GM23338 (cell line): ENCODE measurements around the gene FILIP1L. TPM values are rescaled to one million over a fixed set of nuclear protein-coding genes. Genes with fewer than 3 reads are reported as not detected.

ENCODE experiments used
- ATAC-seq: fragments of 200-7000 bp; cut with Tn5 transposase; 3 replicates; pipeline ENCODE4 v1.9.1; 2020
- DNase-seq: peaks from one replicate; pipeline ENCODE4 v3.0.0-alpha.2; 2015; ENCODE audit warnings: low spot score
- H2AFZ ChIP-seq: fragments of 200-600 bp; sonication (generic); 2 replicates; pipeline ENCODE4 v1.8.0; 2016; ENCODE audit warnings: antibody characterized with exemption, mild to moderate bottlenecking, moderate library complexity
- H3F3A ChIP-seq: fragments of 200-600 bp; sonication (generic); replicated peaks from 2 replicates; pipeline ENCODE4 v1.8.0; 2017; ENCODE audit warnings: antibody characterized with exemption, mixed run types, low read depth
- H3K27ac ChIP-seq: fragments of 200-600 bp; sonication (generic); 2 replicates; pipeline ENCODE4 v1.6.1; 2016; ENCODE audit warnings: low read depth
- H3K27me3 ChIP-seq: fragments of 200-600 bp; sonication (generic); 2 replicates; pipeline ENCODE4 v1.8.0; 2016; ENCODE audit warnings: mild to moderate bottlenecking, mixed run types, moderate library complexity; ENCODE audit not compliant: insufficient read depth
- H3K36me3 ChIP-seq: fragments of 200-600 bp; sonication (generic); 2 replicates; pipeline ENCODE4 v1.8.0; 2016; ENCODE audit warnings: mild to moderate bottlenecking; ENCODE audit not compliant: insufficient read depth
- H3K4me1 ChIP-seq: fragments of 200-600 bp; sonication (generic); 2 replicates; pipeline ENCODE4 v1.8.0; 2016; ENCODE audit warnings: mild to moderate bottlenecking, moderate library complexity; ENCODE audit not compliant: insufficient read depth
- H3K4me2 ChIP-seq: fragments of 200-600 bp; sonication (generic); 2 replicates; pipeline ENCODE4 v1.7.1; 2017; ENCODE audit warnings: mixed run types
- H3K4me3 ChIP-seq: fragments of 200-600 bp; sonication (generic); 2 replicates; pipeline ENCODE4 v1.6.1; 2016; ENCODE audit warnings: mixed run types
- H3K79me2 ChIP-seq: fragments of 200-600 bp; sonication (generic); replicated peaks from 2 replicates; pipeline ENCODE4 v1.8.0; 2017; ENCODE audit warnings: mild to moderate bottlenecking; ENCODE audit not compliant: insufficient read depth
- H3K9me2 ChIP-seq: fragments of 200-600 bp; sonication (generic); 2 replicates; pipeline ENCODE4 v1.8.0; 2017; ENCODE audit not compliant: insufficient read depth
- H4K20me1 ChIP-seq: fragments of 200-600 bp; sonication (generic); replicated peaks from 2 replicates; pipeline ENCODE4 v1.8.0; 2017; ENCODE audit warnings: mild to moderate bottlenecking; ENCODE audit not compliant: insufficient read depth
- H3K27ac Mint-ChIP-seq: 2 replicates; pipeline ENCODE4 v1.8.0; 2020; ENCODE audit warnings: inconsistent platforms, mild to moderate bottlenecking, moderate library complexity, mixed read lengths
- H3K27me3 Mint-ChIP-seq: 3 replicates; pipeline ENCODE4 v1.8.0; 2022; ENCODE audit warnings: low read depth, mild to moderate bottlenecking, moderate library complexity, mixed read lengths, inconsistent platforms; ENCODE audit not compliant: insufficient read depth, poor library complexity
- H3K36me3 Mint-ChIP-seq: 3 replicates; pipeline ENCODE4 v1.8.0; 2021; ENCODE audit warnings: low read depth, mild to moderate bottlenecking, inconsistent platforms, moderate library complexity, mixed read lengths
- H3K4me1 Mint-ChIP-seq: 3 replicates; pipeline ENCODE4 v1.8.0; 2020; ENCODE audit warnings: mild to moderate bottlenecking, inconsistent platforms, mixed read lengths
- H3K4me3 Mint-ChIP-seq: 3 replicates; pipeline ENCODE4 v1.8.0; 2021; ENCODE audit warnings: moderate library complexity, mild to moderate bottlenecking, inconsistent platforms, mixed read lengths
- H3K9me3 Mint-ChIP-seq: 3 replicates; pipeline ENCODE4 v1.8.0; 2020; ENCODE audit warnings: moderate library complexity, mild to moderate bottlenecking, inconsistent platforms, mixed read lengths
- CREB1 ChIP-seq: fragments of 250-450 bp; sonication (Bioruptor Pico); IDR thresholded peaks from 2 replicates; pipeline ENCODE4 v1.5.0; 2020; ENCODE audit warnings: low read depth, mild to moderate bottlenecking, moderate library complexity
- ETS1 ChIP-seq: IDR thresholded peaks from 2 replicates; pipeline ENCODE4 v1.6.1; 2016; ENCODE audit warnings: antibody characterized with exemption
- EZH2 ChIP-seq: fragments of 200-600 bp; sonication (generic); IDR thresholded peaks from one replicate; pipeline ENCODE4 v1.8.0; 2017; ENCODE audit warnings: antibody characterized with exemption, mild to moderate bottlenecking, low read depth; ENCODE audit not compliant: unreplicated experiment
- JUNB ChIP-seq: IDR thresholded peaks from one replicate; pipeline ENCODE4 v1.6.1; 2016; ENCODE audit warnings: antibody characterized with exemption; ENCODE audit not compliant: unreplicated experiment
- NANOG ChIP-seq: IDR thresholded peaks from 2 replicates; pipeline ENCODE4 v1.6.1; 2016; ENCODE audit warnings: antibody characterized with exemption, borderline replicate concordance
- REST ChIP-seq: IDR thresholded peaks from one replicate; pipeline ENCODE4 v1.6.1; 2018; ENCODE audit warnings: antibody characterized with exemption; ENCODE audit not compliant: unreplicated experiment
- STAT1 ChIP-seq: IDR thresholded peaks from one replicate; pipeline ENCODE4 v1.6.1; 2016; ENCODE audit warnings: antibody characterized with exemption; ENCODE audit not compliant: unreplicated experiment
- ZNF114 ChIP-seq: fragments of 250-450 bp; sonication (Bioruptor Pico); IDR thresholded peaks from 2 replicates; pipeline ENCODE4 v1.5.0; 2020; ENCODE audit warnings: mild to moderate bottlenecking, moderate library complexity
- ZNF331 ChIP-seq: fragments of 250-450 bp; sonication (Bioruptor Pico); IDR thresholded peaks from 2 replicates; pipeline ENCODE4 v1.5.0; 2020; ENCODE audit warnings: low read depth, mild to moderate bottlenecking, moderate library complexity
- ZNF462 ChIP-seq: fragments of 250-450 bp; sonication (Bioruptor Pico); IDR thresholded peaks from 2 replicates; pipeline ENCODE4 v1.5.0; 2020; ENCODE audit warnings: mild to moderate bottlenecking, moderate library complexity
- polyA plus RNA-seq: library from polyadenylated mRNA; unstranded; fragments of >200 nt; fragmentation: Nextera tagmentation; extraction: Ambion mirVana; gene quantifications from 2 replicates; pipeline ENCODE4 v1.2.1, GENCODE V29; 2016
- total RNA-seq: library from RNA; depleted of rRNA; stranded (reverse); fragments of >200 nt; shearing (Covaris generic); gene quantifications from 2 replicates; pipeline ENCODE4 v1.2.3, GENCODE V29; 2014

FILIP1L gene
- total and polyA plus RNA-seq, 2 experiments from 2014 or later, result 1.6 TPM; not detected in 1

GRCh38 chr3:100008081-100008698, 106.1 kb downstream of the FILIP1L start (continued):
- TF ChIP-seq ZNF462 (CRISPR knock-in tag) (no peak), REST (no peak), ZNF114 (CRISPR knock-in tag) (no peak), NANOG (no peak), CREB1 (CRISPR knock-in tag) (no peak)

- H3K27me3 ChIP-seq, result no peaks in the 10 kb centered on the region
- no peaks in the 10 kb centered on the region for H3F3A ChIP-seq
- no peak overlapping the region for H3K27ac ChIP-seq
- no peak overlapping the region for H2AFZ ChIP-seq
- no peaks in the 10 kb centered on the region for H3K79me2 ChIP-seq
- Mint-ChIP-seq H3K27ac (no peak overlapping the region), H3K4me3 (no peak overlapping the region), H3K36me3 (no peaks in the 10 kb centered on the region), H3K9me3 (no peaks in the 10 kb centered on the region), H3K4me1 (peaks cover 39% of the 10 kb centered on the region), H3K27me3 (no peaks in the 10 kb centered on the region)
- H3K9me2 ChIP-seq, result no peaks in the 10 kb centered on the region
- H3K36me3 ChIP-seq, result no peaks in the 10 kb centered on the region
- no peak overlapping the region for H3K4me3 ChIP-seq
- DNase-seq, result no peak
- H3K4me2 ChIP-seq, result no peak overlapping the region
- peaks cover 34% of the 10 kb centered on the region for H3K4me1 ChIP-seq
- ATAC-seq, result no peak
- no peaks in the 10 kb centered on the region for H4K20me1 ChIP-seq
- TF ChIP-seq STAT1 (no peak), EZH2 (no peak), JUNB (no peak), ZNF331 (CRISPR knock-in tag) (no peak), ETS1 (no peak), NANOG (no peak)
These were observed 107.0 kb downstream of the FILIP1L start for GRCh38 chr3:100007313-100007712.
